Measurements from ENCODE around the gene SIM2. TPM values are rescaled to one million over a fixed set of nuclear protein-coding genes. Genes with fewer than 3 reads are reported as not detected.

SIM2 gene
- total and polyA plus RNA-seq, 2 of the 13 experiments (the other 11 are each of a cell fraction or from before 2014, with no cell fraction given): 0.36 to 0.53 TPM

DNA sequence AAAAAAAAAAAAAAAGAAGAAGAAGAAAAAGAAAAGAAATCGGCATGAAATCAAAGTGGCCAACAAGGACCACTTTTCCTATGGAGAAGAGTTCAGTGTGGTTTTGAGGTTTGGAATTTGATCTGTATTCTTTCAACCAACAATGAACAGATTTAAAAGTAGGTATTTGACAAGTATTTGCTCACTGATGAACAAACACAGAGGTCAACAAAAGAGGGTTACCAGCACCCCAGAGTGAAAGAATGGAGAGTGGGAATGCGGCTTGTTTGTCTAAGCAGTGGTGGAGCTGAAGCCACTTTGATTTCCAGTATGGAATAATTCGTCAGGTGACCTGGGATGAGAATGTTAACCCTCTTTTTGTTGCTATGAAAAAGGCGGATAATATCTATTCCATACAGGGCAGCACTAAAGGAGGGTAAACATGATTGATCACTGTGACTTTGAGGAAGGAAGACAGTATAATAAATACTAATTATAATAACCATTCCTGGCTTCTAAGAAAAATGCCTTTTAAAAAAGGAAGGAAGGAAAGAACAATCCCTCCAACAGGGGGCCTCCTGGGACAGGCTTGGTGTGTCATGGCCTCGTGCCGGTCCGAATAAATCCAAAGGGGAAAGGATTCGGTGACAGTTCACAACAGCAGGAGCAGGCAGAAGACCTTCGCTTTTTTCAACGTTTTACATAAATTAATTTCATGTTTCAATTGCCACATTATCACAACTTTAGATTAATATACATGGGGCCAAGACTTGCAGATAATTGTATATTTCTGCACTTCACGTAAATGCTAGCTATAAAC lies 37.2 kb upstream of the SIM2 start (continued):
- TF ChIP-seq ZBTB1 (CRISPR knock-in tag; IDR thresholded peaks at IDR 0.05; ENCODE audit: borderline replicate concordance): no peak
- TF ChIP-seq ZMYM3 (CRISPR knock-in tag; IDR thresholded peaks at IDR 0.05): no peak
- TF ChIP-seq SOX13 (IDR thresholded peaks at IDR 0.05): peak; percentile 92
- TF ChIP-seq SOX13 (CRISPR knock-in tag; conservative IDR thresholded peaks at IDR 0.05 in 1 of 2, IDR thresholded peaks at IDR 0.05 in 1 of 2): peak in 1 of 2 experiments; percentile 99; a peak in 2 of 4 replicates
- TF ChIP-seq SIX1 (CRISPR knock-in tag; IDR thresholded peaks at IDR 0.05; ENCODE audit: borderline replicate concordance): peak; percentile 69
- TF ChIP-seq ZNF770 (CRISPR knock-in tag; IDR thresholded peaks at IDR 0.05): no peak
- TF ChIP-seq SOX6 (IDR thresholded peaks at IDR 0.05): no peak
- TF ChIP-seq SOX6 (CRISPR knock-in tag; IDR thresholded peaks at IDR 0.05): peak; percentile 97
- TF ChIP-seq ZNF674 (CRISPR knock-in tag; IDR thresholded peaks at IDR 0.05; ENCODE audit: low read depth): no peak
- TF ChIP-seq CTCF (CRISPR knock-in tag; IDR thresholded peaks at IDR 0.05): peak; percentile 63
- no peak for TF ChIP-seq ZFYVE20 (CRISPR knock-in tag; IDR thresholded peaks at IDR 0.05; ENCODE audit: borderline replicate concordance, low read depth)
- no peak for TF ChIP-seq ZNF350 (CRISPR knock-in tag; IDR thresholded peaks at IDR 0.05; ENCODE audit: borderline replicate concordance, low read depth)
- TF ChIP-seq, protein P1, sequence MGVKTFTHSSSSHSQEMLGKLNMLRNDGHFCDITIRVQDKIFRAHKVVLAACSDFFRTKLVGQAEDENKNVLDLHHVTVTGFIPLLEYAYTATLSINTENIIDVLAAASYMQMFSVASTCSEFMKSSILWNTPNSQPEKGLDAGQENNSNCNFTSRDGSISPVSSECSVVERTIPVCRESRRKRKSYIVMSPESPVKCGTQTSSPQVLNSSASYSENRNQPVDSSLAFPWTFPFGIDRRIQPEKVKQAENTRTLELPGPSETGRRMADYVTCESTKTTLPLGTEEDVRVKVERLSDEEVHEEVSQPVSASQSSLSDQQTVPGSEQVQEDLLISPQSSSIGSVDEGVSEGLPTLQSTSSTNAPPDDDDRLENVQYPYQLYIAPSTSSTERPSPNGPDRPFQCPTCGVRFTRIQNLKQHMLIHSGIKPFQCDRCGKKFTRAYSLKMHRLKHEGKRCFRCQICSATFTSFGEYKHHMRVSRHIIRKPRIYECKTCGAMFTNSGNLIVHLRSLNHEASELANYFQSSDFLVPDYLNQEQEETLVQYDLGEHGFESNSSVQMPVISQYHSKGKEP (CRISPR knock-in tag; IDR thresholded peaks at IDR 0.05): no peak
- TF ChIP-seq NFE2L1 (CRISPR knock-in tag; IDR thresholded peaks at IDR 0.05; ENCODE audit: borderline replicate concordance): no peak
- TF ChIP-seq, protein P2, sequence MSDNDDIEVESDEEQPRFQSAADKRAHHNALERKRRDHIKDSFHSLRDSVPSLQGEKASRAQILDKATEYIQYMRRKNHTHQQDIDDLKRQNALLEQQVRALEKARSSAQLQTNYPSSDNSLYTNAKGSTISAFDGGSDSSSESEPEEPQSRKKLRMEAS (IDR thresholded peaks at IDR 0.05): 0 out of 2 replicates have a peak, but pooled peaks have one; percentile 24
- no peak for TF ChIP-seq ASH2L (IDR thresholded peaks at IDR 0.05; ENCODE audit: insufficient read length, low read depth, low read length)
- no peak for TF ChIP-seq MLX (CRISPR knock-in tag; IDR thresholded peaks at IDR 0.05)
- no peak for TF ChIP-seq CEBPZ (IDR thresholded peaks at IDR 0.05; ENCODE audit: low read length)
- no peak for TF ChIP-seq ELF4 (CRISPR knock-in tag; IDR thresholded peaks at IDR 0.05; ENCODE audit: borderline replicate concordance)

Measured in HepG2 (cell line).